CD4-positive, alpha-beta T cell (primary cell): ENCODE measurements around the gene ZNF738. TPM values are rescaled to one million over a fixed set of nuclear protein-coding genes. Genes with fewer than 3 reads are reported as not detected.

Source experiments
- ATAC-seq: fragments of 200-7000 bp; cut with Tn5 transposase; one replicate; pipeline ENCODE4 v1.10.0; 2022; ENCODE audit warnings: mild to moderate bottlenecking; ENCODE audit not compliant: poor library complexity
- CTCF ChIA-PET: fragments of 350-600 bp; sonication (Branson Sonifier 250); formaldehyde crosslinking; loops from one replicate; lab custom pipeline; 2021; ENCODE audit warnings: antibody characterized with exemption, inconsistent platforms; lab: Charles Lee
- POLR2A ChIA-PET: fragments of 350-600 bp; sonication (Branson Sonifier 250); formaldehyde crosslinking; loops from one replicate; lab custom pipeline; 2021; ENCODE audit warnings: antibody characterized with exemption, inconsistent platforms; lab: Charles Lee
- DNase-seq, 14 experiments: peaks; one replicate each; pipeline ENCODE4 v3.0.0-alpha.2; 2013 to 2020; ENCODE audit warnings: mixed read lengths in 2 of 14
- H3K27ac ChIP-seq, 2 donors: one replicate each; pipeline versions ENCODE4 v1.5.1 to v1.7.0; 2013; ENCODE audit warnings: low read length in 2 of 2, low read depth in 1 of 2, mild to moderate bottlenecking in 1 of 2
- H3K27me3 ChIP-seq, 2 experiments: 1 replicate in 1 of 2; 2 replicates in 1 of 2; pipeline versions ENCODE4 v1.6.1 to v1.7.0; 2013; ENCODE audit warnings: low read length in 2 of 2, control low read depth in 1 of 2, mild to moderate bottlenecking in 1 of 2, moderate library complexity in 1 of 2; ENCODE audit not compliant: insufficient read depth in 2 of 2, control insufficient read depth in 1 of 2
- H3K36me3 ChIP-seq: one replicate; pipeline ENCODE4 v1.6.1; 2013; ENCODE audit warnings: low read length, control low read depth; ENCODE audit not compliant: insufficient read depth
- H3K4me1 ChIP-seq: one replicate; pipeline ENCODE4 v1.6.1; 2013; ENCODE audit warnings: low read length, control low read depth; ENCODE audit not compliant: insufficient read depth
- H3K4me3 ChIP-seq: one replicate; pipeline ENCODE4 v1.5.1; 2013; ENCODE audit warnings: mild to moderate bottlenecking, low read length, moderate library complexity
- H3K9me3 ChIP-seq, 2 experiments: 1 replicate in 1 of 2; 2 replicates in 1 of 2; pipeline versions ENCODE4 v1.6.1 to v1.7.0; 2013; ENCODE audit warnings: low read length in 2 of 2, mild to moderate bottlenecking in 2 of 2, control low read depth in 1 of 2, moderate library complexity in 1 of 2; ENCODE audit not compliant: control insufficient read depth in 1 of 2, insufficient read depth in 1 of 2
- H3K27ac Mint-ChIP-seq: one replicate; pipeline ENCODE4 v1.8.0; 2020; ENCODE audit warnings: mixed read lengths
- H3K27me3 Mint-ChIP-seq: one replicate; pipeline ENCODE4 v1.8.0; 2021; ENCODE audit warnings: mixed read lengths
- H3K36me3 Mint-ChIP-seq: one replicate; pipeline ENCODE4 v1.8.0; 2021; ENCODE audit warnings: low read depth, mixed read lengths
- H3K4me1 Mint-ChIP-seq: one replicate; pipeline ENCODE4 v1.8.0; 2021; ENCODE audit warnings: low read depth, mixed read lengths
- H3K4me3 Mint-ChIP-seq: one replicate; pipeline ENCODE4 v1.8.0; 2020; ENCODE audit warnings: mild to moderate bottlenecking, mixed read lengths
- H3K9me3 Mint-ChIP-seq: one replicate; pipeline ENCODE4 v1.8.0; 2020; ENCODE audit warnings: mixed read lengths
- intact Hi-C, 2 experiments: fragments of 100-400 bp; cut with DNase I in 1 of 2; cut with micrococcal nuclease in 1 of 2; formaldehyde crosslinking; loops; one replicate each; pipeline versions ENCODE4 v1.15.1 to v1.9.0; 2023 to 2025; cut with DNase I, micrococcal nuclease
- total RNA-seq, 174 experiments: library from RNA in 2 of 174; stranded (reverse) in 2 of 174; gene quantifications; one replicate each; pipeline ENCODE4 v1.2.3 and lab custom pipeline; 2021 to 2026
- TF ChIP-seq, protein P1 (sequence below): fragments of 200-600 bp; IDR thresholded peaks from one replicate; pipeline ENCODE4 v1.8.0; 2022; ENCODE audit warnings: antibody characterized with exemption, mild to moderate bottlenecking

ZNF738 gene
- total RNA-seq, 2 experiments from 2014 or later, result 4.7 to 5.0 TPM

DNA sequence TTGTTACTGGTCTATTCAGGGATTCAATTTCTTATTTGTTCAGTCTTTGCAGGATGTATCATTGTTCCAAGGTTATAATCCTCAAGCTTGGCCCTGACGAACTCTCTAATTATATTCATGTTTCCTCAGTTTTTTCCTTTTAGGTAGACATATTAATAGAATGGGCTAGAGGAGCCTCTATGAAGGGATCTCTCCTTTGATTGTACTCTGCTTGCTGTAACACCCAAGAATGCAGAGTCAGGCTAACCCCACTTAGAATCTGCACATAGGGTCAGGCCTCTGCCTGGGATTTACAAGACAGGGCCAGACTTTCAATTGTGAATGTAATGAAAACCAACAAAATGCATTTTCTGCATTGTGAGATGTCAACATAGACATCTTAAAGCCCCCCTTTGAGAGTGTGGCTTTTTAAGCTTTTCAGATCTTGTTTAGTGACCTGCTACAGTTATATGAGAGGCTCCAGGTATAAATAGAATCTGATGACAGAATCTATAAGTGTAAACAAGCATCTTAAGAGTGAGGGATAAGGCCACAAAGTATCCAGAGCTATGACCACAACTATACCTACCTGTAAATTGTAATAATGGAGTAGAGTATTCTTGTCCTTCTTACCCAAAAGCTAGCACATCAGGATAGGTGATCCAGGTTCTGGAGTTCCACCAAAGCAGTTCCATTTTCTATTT, 43.6 kb downstream of the ZNF738 start:
- no peak overlapping the region for H3K27ac Mint-ChIP-seq
- no peak overlapping the region for H3K27ac ChIP-seq
- peaks cover 52% of the 10 kb centered on the region for H3K36me3 ChIP-seq
- peaks cover 93% of the 10 kb centered on the region for H3K36me3 Mint-ChIP-seq
- H3K27me3 Mint-ChIP-seq, result no peaks in the 10 kb centered on the region
- peaks cover 7% of the 10 kb centered on the region for H3K4me1 ChIP-seq
- TF ChIP-seq, protein P1, sequence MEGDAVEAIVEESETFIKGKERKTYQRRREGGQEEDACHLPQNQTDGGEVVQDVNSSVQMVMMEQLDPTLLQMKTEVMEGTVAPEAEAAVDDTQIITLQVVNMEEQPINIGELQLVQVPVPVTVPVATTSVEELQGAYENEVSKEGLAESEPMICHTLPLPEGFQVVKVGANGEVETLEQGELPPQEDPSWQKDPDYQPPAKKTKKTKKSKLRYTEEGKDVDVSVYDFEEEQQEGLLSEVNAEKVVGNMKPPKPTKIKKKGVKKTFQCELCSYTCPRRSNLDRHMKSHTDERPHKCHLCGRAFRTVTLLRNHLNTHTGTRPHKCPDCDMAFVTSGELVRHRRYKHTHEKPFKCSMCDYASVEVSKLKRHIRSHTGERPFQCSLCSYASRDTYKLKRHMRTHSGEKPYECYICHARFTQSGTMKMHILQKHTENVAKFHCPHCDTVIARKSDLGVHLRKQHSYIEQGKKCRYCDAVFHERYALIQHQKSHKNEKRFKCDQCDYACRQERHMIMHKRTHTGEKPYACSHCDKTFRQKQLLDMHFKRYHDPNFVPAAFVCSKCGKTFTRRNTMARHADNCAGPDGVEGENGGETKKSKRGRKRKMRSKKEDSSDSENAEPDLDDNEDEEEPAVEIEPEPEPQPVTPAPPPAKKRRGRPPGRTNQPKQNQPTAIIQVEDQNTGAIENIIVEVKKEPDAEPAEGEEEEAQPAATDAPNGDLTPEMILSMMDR, result no peak
- H3K9me3 Mint-ChIP-seq, result peaks cover 3% of the 10 kb centered on the region
- peaks cover 15 to 23% of the 10 kb centered on the region in 2 experiments for H3K9me3 ChIP-seq
- H3K4me3 Mint-ChIP-seq, result peak overlapping the region; percentile 25
- DNase-seq, result no peak
- ChIA-PET POLR2A (no interaction called here), CTCF (no interaction called here)
- no peak for ATAC-seq
- no peaks in the 10 kb centered on the region for H3K27me3 ChIP-seq
- H3K4me1 Mint-ChIP-seq, result peaks cover 53% of the 10 kb centered on the region
- intact Hi-C loops, result loop anchor here in 1 of 2 experiments (2.0 kb wide), 1 partner anchor 42 kb away; no protein-coding TSS in a partner anchor
- H3K4me3 ChIP-seq, result no peak overlapping the region

DNA sequence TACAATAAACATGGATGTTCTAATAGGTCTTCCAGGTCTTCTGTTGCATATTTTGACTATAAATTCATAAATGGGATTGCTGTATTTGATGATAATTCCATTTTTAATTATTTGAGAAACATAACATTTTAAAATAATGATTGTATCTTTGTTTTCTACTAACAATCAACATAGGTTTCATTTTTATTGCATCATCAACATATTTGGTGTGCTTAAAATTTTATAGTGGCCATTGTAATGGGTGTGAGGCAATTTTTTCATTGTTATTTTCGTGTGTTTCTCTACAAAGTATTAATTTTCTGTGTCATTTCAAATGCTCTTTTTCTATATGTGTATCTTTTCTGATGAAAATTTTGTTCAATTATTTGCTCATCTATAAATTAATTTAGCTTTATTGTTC, 51.4 kb downstream of the ZNF738 start:
- H3K9me3 ChIP-seq, result peaks cover 32 to 52% of the 10 kb centered on the region in 2 experiments
- no peak for ATAC-seq
- H3K9me3 Mint-ChIP-seq, result peaks cover 6% of the 10 kb centered on the region

GRCh38 chr19:21422244-21422643, 63.4 kb downstream of the ZNF738 start:
- H3K36me3 Mint-ChIP-seq, result peaks cover 91% of the 10 kb centered on the region
- peaks cover 19% of the 10 kb centered on the region for H3K9me3 Mint-ChIP-seq
- Histone ChIP-seq H3K36me3 (no peaks in the 10 kb centered on the region), H3K27ac (no peak overlapping the region), H3K4me1 (no peaks in the 10 kb centered on the region), H3K27me3 (no peaks in the 10 kb centered on the region), H3K4me3 (no peak overlapping the region), H3K9me3 (peaks cover 33 to 87% of the 10 kb centered on the region in 2 experiments)
- ChIA-PET POLR2A (no interaction called here), CTCF (no interaction called here)
- ATAC-seq (no peak), DNase-seq (no peak)
- intact Hi-C loops, result no loop called here
- TF ChIP-seq, protein P1, result no peak
- H3K4me1 Mint-ChIP-seq, result no peaks in the 10 kb centered on the region
- no peak overlapping the region for H3K4me3 Mint-ChIP-seq
- no peaks in the 10 kb centered on the region for H3K27me3 Mint-ChIP-seq
- H3K27ac Mint-ChIP-seq, result no peak overlapping the region

More for the DNA sequence above, 51.4 kb downstream of the ZNF738 start:
- H3K4me1 Mint-ChIP-seq, result no peaks in the 10 kb centered on the region
- CTCF ChIA-PET, result no interaction called here
- no peaks in the 10 kb centered on the region for H3K27me3 Mint-ChIP-seq
- H3K4me3 ChIP-seq, result no peak overlapping the region
- H3K4me3 Mint-ChIP-seq, result no peak overlapping the region
- intact Hi-C loops, result no loop called here
- no peak overlapping the region for H3K27ac Mint-ChIP-seq
- peaks cover 67% of the 10 kb centered on the region for H3K36me3 ChIP-seq
- H3K4me1 ChIP-seq, result no peaks in the 10 kb centered on the region
- peaks cover 98% of the 10 kb centered on the region for H3K36me3 Mint-ChIP-seq
- no peak overlapping the region for H3K27ac ChIP-seq
- TF ChIP-seq, protein P1, result no peak
- POLR2A ChIA-PET, result no interaction called here
- no peaks in the 10 kb centered on the region for H3K27me3 ChIP-seq
- DNase-seq, result no peak
